ENCODE data around the gene INAFM1.
A peak's percentile ranks its signal among the peaks of the same experiment; 100 is the strongest.
"Not testable (repeated sequence)": the region's sequence is repeated elsewhere in the genome, so short reads cannot be mapped to it uniquely, and the experiment has no call there.

Gene INAFM1

DNA sequence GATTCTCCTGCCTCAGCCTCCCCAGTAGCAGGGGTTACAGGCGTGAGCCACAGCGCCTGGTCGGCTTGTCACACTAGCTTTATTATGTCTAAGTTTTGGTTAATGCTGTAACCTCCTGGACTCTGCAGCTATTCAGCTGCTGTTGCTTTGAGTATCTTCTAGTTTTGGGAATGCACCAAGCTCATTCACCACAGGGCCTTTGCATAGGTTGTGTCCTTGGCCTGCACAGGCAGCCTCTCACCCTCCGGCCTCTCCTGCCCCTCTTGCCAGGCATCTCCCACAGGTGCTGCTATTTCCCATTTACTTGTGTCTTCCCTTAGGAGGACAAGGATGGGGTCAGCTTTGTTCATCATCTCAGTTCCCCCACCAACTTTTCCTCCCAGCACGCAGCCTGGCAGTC, 20.7 kb upstream of the INAFM1 start:
- no peak for TF ChIP-seq GATA1 (IDR thresholded peaks at IDR 0.05; ENCODE audit: low read depth, low read length)
- TF ChIP-seq POLR2A (IDR thresholded peaks at IDR 0.05; ENCODE audit: low read length) = no peak

DNA sequence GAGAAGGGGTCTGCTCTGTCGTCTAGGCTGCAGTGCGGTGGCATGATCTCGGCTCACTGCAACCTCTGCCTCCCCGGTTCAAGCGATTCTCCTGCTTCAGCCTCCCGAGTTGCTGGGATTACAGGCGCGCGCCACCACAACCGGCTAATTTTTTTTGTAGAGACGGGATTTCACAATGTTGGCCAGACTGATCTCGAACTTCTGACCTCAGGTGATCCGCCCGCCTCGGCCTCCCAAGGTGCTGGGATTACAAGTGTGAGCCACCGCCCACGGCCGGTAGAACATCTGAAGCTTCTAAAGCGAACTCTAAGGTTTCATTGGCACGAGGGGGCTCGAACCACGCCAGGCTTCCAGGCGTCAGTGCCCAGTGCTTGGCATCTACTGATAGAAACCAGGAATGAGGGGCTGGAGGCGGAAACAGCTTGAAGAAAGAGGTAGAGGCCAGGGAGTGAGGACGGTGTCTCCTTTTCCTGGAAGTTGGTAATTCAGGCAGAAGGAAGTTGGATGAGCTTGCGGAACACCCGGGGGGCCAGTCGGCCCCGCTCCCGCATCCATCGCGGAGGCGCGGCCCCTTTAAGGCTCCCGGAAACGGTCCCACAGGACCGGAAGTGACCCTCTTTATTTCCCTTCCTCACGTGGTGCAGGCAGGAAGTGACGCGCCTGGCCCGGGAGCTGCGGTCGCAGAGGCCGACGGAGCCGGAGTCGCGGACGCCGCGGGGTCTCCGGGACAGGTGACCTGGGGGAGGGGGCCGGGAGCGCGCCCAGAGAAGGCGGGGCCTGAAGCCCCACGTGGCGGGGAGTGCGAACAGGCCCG, 18.6 kb upstream of the INAFM1 start, which contains the start of gene CCDC9:
Gene CCDC9 (plus strand): TSS at position 647 of the 814 bp plus-strand sequence. CDS start 1,876 bp downstream, outside the sequence.
- peak; percentile 97 to 98 for DNase-seq
- TF ChIP-seq GATA1 (IDR thresholded peaks at IDR 0.05; ENCODE audit: low read depth, low read length) (no peak), POLR2A (IDR thresholded peaks at IDR 0.05; ENCODE audit: low read length) (peak; percentile 91)

More for the DNA sequence above, 20.7 kb upstream of the INAFM1 start:
- DNase-seq = no peak

DNA sequence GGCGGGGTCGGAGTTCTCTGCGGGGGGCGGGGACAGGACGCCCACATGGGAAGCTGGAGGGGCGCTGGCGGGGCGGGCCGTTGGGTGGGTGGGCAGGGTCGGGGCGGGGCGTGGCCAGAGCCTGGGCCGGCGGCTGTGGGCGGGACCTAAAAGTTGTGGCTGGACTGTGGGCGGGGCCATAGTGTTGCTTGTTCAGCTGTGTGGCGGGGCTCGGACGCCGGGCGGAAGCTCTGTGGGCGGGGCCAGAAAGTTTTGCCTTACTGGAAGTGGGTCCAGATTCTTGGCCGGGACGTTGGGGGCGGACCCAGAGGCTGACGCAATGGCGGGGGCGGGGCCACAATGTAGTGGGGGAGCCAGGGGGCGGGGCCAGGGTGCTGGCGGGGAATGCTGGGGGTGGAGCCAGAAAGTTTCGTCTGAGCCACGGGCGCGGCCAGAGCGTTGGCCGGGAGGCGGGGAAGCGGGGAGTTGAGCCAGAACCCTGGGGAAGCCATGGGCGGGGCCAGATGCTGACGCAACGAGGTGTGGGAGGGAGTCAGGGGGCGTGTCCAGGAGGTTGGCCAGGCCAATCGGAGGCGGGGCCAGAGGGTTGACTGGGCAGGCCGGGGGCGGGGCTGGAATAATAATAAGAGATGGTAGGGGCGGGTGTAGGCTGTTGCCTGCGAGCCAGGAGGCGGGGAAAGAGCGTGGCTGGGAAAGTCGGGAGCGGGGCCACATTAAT, 17.8 kb upstream of the INAFM1 start:
- TF ChIP-seq POLR2A (IDR thresholded peaks at IDR 0.05; ENCODE audit: low read length) (no peak), GATA1 (IDR thresholded peaks at IDR 0.05; ENCODE audit: low read depth, low read length) (no peak)
- DNase-seq = peak; percentile 100

GRCh38 chr19:47257411-47258169, 17.1 kb upstream of the INAFM1 start:
- DNase-seq = peak; percentile 54 to 58
- TF ChIP-seq GATA1 (IDR thresholded peaks at IDR 0.05; ENCODE audit: low read depth, low read length) (no peak), POLR2A (IDR thresholded peaks at IDR 0.05; ENCODE audit: low read length) (no peak)

DNA sequence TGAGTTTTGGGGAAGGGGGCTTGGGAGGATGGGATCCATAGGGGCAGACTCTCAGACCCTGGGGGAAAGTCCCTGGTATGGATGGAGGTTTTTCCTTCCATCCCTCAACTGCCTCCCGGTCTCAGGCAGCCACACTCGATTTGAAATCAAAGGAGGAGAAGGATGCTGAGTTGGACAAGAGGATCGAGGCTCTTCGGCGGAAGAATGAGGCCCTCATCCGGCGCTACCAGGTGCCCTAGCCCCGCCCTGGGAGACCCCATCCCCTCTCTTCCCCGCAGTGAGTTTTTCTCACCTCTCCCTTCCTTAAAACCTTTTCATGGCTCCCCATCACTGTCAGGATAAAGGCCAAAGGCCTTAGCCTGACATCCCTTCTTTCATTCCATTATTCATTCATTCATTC, 16.3 kb upstream of the INAFM1 start:
- TF ChIP-seq POLR2A (IDR thresholded peaks at IDR 0.05; ENCODE audit: low read length) (no peak), GATA1 (IDR thresholded peaks at IDR 0.05; ENCODE audit: low read depth, low read length) (no peak)
- DNase-seq = no peak

- no peak for TF ChIP-seq POLR2A (IDR thresholded peaks at IDR 0.05; ENCODE audit: low read length)
- TF ChIP-seq GATA1 (IDR thresholded peaks at IDR 0.05; ENCODE audit: low read depth, low read length) = no peak
- no peak for DNase-seq
These were observed 15.7 kb upstream of the INAFM1 start for GRCh38 chr19:47258895-47259555.

- no peak for DNase-seq
- TF ChIP-seq GATA1 (IDR thresholded peaks at IDR 0.05; ENCODE audit: low read depth, low read length) = no peak
- no peak for TF ChIP-seq POLR2A (IDR thresholded peaks at IDR 0.05; ENCODE audit: low read length)
These were observed 14.2 kb upstream of the INAFM1 start for GRCh38 chr19:47260476-47260875.

DNA sequence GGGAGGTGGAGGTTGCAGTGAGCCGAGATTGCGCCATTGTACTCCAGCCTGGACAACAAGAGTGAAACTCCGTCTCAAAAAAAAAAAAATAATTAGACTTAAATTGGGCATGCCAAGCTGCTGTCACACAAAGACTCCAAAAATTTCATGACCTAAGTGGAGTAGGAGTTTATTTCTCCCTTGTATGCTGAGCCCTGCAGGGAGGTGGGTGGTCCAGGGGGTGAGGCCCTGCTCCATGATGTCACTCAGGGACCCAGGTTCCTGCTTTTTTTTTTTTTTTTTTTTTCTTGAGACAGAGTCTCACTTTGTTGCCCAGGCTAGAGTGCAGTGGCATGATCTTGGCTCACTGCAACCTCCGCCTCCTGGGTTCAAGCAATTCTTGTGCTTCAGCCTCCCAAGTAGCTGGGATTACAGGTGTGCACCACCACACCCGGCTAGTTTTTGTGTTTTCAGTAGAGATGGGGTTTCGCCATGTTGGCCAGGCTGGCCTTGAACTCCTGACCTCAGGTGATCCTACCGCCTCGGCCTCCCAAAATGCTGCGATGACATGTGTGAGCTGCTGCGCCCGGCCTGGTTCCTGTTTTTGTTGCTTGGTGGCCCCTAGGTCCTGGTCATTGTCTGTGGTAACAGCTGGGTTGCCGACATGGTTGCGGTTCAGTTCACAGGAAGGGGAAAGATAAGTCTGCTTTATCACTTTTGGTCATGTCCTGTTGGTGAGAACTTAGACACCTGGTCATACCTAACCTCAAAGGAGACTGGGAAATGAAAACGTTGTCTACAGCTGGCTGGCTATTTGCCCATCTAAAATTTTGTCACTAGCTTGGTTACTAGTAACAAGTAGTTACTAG, 12.5 kb upstream of the INAFM1 start:
- DNase-seq = not testable (repeated sequence)

DNA sequence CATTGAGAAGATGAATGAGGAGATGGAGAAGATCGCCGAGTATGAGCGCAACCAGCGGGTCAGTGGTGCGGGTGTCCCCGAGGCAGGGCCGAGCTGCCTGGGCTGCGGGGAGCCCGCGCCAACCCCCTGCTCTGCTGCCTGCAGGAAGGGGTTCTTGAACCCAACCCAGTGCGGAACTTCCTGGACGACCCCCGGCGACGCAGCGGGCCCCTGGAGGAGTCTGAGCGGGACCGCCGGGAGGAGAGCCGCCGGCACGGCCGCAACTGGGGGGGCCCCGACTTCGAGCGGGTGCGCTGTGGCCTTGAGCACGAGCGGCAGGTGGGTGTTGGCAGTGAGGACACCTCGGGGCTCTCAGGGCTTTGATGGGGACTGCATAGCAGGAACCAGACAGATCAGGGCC, 10.1 kb upstream of the INAFM1 start:
- DNase-seq = no peak
- TF ChIP-seq POLR2A (IDR thresholded peaks at IDR 0.05; ENCODE audit: low read length) (no peak), GATA1 (IDR thresholded peaks at IDR 0.05; ENCODE audit: low read depth, low read length) (no peak)

- no peak for DNase-seq
- no peak for TF ChIP-seq GATA1 (IDR thresholded peaks at IDR 0.05; ENCODE audit: low read depth, low read length)
These were observed 8.2 kb upstream of the INAFM1 start for GRCh38 chr19:47266401-47266941.

DNA sequence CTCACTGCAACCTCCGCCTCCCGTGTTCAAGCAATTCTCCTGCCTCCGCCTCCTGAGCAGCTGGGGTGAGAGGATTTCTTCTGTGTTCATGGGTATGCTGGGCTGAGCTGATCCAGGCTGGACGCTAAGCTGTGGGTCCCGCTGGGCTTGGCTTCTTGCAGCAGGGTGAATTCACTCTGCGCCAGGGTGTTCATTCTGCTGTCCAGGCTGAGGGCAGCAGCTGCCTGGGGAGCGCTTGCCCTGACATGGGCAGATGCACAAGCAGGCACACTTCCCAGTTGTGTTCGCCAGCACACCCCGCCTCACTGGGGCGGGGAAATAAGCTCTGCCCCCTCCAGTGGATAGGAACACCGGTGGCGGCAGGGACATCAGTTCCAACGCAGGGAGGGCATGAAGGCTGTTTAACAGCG, 7.3 kb upstream of the INAFM1 start:
- TF ChIP-seq POLR2A (IDR thresholded peaks at IDR 0.05; ENCODE audit: low read length) (no peak), GATA1 (IDR thresholded peaks at IDR 0.05; ENCODE audit: low read depth, low read length) (no peak)
- no peak for DNase-seq

- DNase-seq = no peak
- TF ChIP-seq POLR2A (IDR thresholded peaks at IDR 0.05; ENCODE audit: low read length) (no peak), GATA1 (IDR thresholded peaks at IDR 0.05; ENCODE audit: low read depth, low read length) (no peak)
These were observed 6.7 kb upstream of the INAFM1 start for GRCh38 chr19:47268028-47268427.

DNA sequence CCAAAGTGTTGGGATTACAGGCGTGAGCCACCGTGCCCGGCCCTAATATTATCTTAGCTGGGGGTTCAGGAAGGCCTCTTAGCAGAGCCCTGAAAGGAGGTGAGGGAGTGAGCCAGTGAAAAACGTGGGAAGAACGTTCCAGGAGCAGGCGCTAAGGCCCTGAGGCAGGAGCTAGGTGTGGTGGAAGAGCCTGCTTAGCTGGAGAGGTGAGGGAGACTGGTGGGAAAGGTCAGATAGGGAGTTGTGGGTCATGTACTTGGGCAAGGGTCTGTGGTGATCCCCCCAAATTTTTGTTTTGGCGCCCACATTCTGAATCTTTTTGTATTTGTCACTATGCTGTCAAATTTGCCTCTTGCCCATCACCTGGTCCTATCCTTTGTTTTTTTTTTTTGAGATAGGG, 5.1 kb upstream of the INAFM1 start:
- TF ChIP-seq GATA1 (IDR thresholded peaks at IDR 0.05; ENCODE audit: low read depth, low read length) (no peak), POLR2A (IDR thresholded peaks at IDR 0.05; ENCODE audit: low read length) (no peak)
- DNase-seq = no peak
